NCI-H69 (cell line): ENCODE results near the gene KRTAP4-6.
"Not testable (repeated sequence)": the region's sequence is repeated elsewhere in the genome, so short reads cannot be mapped to it uniquely, and the experiment has no call there.

Experiments
- DNase-seq: peaks from one replicate; lab custom pipeline; 2025; lab: John Stamatoyannopoulos, UW

Gene KRTAP4-6

GRCh38 chr17:41107941-41108450 is 32.3 kb downstream of the KRTAP4-6 start:
- DNase-seq, result no peak

GRCh38 chr17:41105347-41105746 is 35.0 kb downstream of the KRTAP4-6 start, which contains the start of gene KRTAP4-9:
KRTAP4-9 (plus strand) TSS chr17:41105389; CDS start chr17:41105389, 0 bp downstream.
- DNase-seq, result not testable (repeated sequence)

- DNase-seq, result not testable (repeated sequence)
Observed at GRCh38 chr17:41104386-41105038, 35.8 kb downstream of the KRTAP4-6 start.

GRCh38 chr17:41103896-41104295 is 36.4 kb downstream of the KRTAP4-6 start:
- no peak for DNase-seq

DNA sequence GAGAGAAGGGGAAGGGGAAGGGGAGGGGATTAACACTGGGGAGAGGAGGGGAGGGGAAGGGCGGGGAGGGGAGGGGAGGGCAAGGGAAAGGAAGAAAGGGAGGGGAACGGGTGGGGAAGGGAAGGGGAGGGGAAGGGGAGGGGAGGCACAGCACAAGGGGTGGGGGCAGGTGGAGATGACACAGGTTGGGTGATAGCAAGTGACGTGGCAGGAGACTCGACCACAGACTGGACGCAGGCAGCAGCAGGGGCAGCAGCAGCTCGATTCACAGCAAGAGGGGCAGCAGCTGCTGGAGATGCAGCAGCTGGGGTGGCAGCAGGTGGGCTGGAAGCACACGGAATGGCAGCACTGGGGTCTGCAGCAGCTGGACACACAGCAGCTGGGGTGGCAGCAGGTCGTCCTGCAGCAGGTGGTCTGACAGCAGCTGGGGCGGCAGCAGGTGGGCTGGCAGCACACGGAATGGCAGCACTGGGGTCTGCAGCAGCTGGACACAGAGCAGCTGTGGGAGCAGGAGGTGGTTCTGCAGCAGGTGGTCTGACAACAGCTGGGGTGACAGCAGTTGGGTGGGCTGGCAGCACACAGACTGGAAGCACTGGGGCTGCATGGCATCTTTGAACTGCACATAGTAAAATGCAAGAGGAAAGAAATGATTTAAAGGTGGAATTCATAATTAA is 38.6 kb downstream of the KRTAP4-6 start, which contains the start of gene KRTAP4-16:
TSS of gene KRTAP4-16 (minus strand) at position 624 of the 674 bp plus-strand sequence. CDS start at position 624, 0 bp downstream.
- DNase-seq, result no peak

- not testable (repeated sequence) for DNase-seq
Observed at GRCh38 chr17:41099682-41100480, 40.5 kb downstream of the KRTAP4-6 start.

DNA sequence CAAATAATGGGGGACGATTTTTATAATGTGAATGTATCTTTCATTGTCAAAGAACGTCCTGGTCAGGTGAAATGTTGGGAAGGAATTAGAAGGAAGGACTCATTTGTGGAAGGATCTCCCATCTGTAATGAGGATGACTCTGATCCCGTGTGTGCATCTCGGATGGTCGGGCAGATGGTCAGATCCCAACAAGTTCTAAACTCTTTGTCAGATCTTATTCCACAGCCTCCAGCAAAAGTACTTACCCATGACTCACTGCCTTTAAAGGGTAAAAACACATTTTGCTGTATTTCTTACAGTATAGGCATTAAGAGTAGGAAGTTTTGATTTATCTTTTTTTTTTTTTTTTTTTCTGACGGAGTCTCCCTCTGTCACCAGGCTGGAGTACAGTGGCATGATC is 41.9 kb downstream of the KRTAP4-6 start:
- no peak for DNase-seq

DNA sequence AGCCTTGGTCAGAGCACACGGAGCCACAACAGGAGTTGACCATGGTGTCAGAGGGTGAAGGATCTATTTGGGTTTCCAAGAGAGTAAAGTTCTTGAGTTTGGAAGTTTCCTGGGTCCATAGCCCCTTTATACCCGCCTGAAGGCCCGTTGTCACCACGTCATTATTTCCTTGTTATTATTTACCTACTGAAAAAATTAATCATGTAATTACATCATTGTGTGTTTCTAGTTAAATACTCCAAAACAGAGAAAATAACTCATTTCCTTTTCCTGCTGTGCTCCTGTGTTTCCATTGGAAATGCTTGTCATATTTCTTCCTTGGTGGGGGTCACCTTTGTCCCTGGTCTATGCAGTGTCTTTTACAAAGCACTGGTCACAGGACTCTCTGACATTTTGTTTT is 42.3 kb downstream of the KRTAP4-6 start, which contains the start of gene KRTAP4-8:
TSS of gene KRTAP4-8 (minus strand) at position 101 of the 400 bp plus-strand sequence. CDS start at position 43, 58 bp downstream.
- DNase-seq, result no peak

DNA sequence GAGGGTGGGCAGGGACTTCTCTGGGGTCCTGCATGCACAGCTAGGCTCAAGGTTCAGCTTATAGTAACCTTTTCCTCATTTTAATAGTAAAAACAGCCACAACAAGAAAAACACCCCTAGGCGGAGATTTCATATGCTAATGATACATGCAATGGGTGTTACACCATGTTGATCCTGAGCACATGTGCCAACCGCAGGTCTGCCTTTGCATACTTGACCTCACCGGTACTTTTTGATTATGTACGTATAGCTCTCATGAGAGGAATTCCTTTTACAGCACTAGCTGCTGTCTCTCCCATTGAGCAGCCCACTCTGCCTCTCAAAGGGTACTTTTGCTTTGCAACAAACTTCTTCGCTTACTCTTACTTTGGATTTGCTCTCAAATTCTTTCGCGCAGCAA is 44.3 kb downstream of the KRTAP4-6 start:
- DNase-seq, result no peak
